Skeletal muscle satellite cell (primary cell): ENCODE measurements around the gene LRRC18.

Experiments
- H3K27me3 ChIP-seq: 2 replicates; pipeline ENCODE4 v1.7.0; 2013; ENCODE audit warnings: low read length; ENCODE audit not compliant: control insufficient read depth, insufficient read depth
- H3K36me3 ChIP-seq: 2 replicates; pipeline ENCODE4 v1.7.0; 2013; ENCODE audit warnings: mild to moderate bottlenecking, control low read depth, low read length; ENCODE audit not compliant: insufficient read depth
- H3K4me1 ChIP-seq: 2 replicates; pipeline ENCODE4 v1.7.0; 2013; ENCODE audit warnings: low read length; ENCODE audit not compliant: control insufficient read depth, insufficient read depth
- H3K4me2 ChIP-seq: 2 replicates; pipeline ENCODE4 v1.7.0; 2013; ENCODE audit warnings: mild to moderate bottlenecking, low read length
- H3K4me3 ChIP-seq: 2 replicates; pipeline ENCODE4 v1.7.0; 2013; ENCODE audit warnings: low read length
- H3K9ac ChIP-seq: 2 replicates; pipeline ENCODE4 v1.7.0; 2013; ENCODE audit warnings: mild to moderate bottlenecking, low read depth, low read length, moderate library complexity
- H3K9me3 ChIP-seq: replicated peaks from 2 replicates; pipeline ENCODE4 v1.7.0; 2013; ENCODE audit warnings: mild to moderate bottlenecking, control low read depth, low read length

Gene LRRC18

GRCh38 chr10:48931188-48931587, 8.5 kb downstream of the LRRC18 start:
- Histone ChIP-seq H3K9ac (no peak overlapping the region), H3K4me1 (no peaks in the 10 kb centered on the region), H3K27me3 (peaks cover 51% of the 10 kb centered on the region), H3K4me2 (no peak overlapping the region), H3K9me3 (no peaks in the 10 kb centered on the region), H3K36me3 (no peaks in the 10 kb centered on the region), H3K4me3 (no peak overlapping the region)

- Histone ChIP-seq H3K9ac (no peak overlapping the region), H3K36me3 (no peaks in the 10 kb centered on the region), H3K4me2 (no peak overlapping the region)
Measured at GRCh38 chr10:48929413-48929990, 10.1 kb downstream of the LRRC18 start.

GRCh38 chr10:48926764-48927540, 12.7 kb downstream of the LRRC18 start:
- H3K9ac ChIP-seq = no peak overlapping the region
- no peaks in the 10 kb centered on the region for H3K4me1 ChIP-seq
- no peaks in the 10 kb centered on the region for H3K36me3 ChIP-seq
- no peak overlapping the region for H3K4me2 ChIP-seq
- no peak overlapping the region for H3K4me3 ChIP-seq
- peaks cover 46% of the 10 kb centered on the region for H3K27me3 ChIP-seq
- no peaks in the 10 kb centered on the region for H3K9me3 ChIP-seq

More at GRCh38 chr10:48929413-48929990, 10.1 kb downstream of the LRRC18 start:
- Histone ChIP-seq H3K27me3 (peaks cover 38% of the 10 kb centered on the region), H3K4me1 (no peaks in the 10 kb centered on the region), H3K9me3 (no peaks in the 10 kb centered on the region), H3K4me3 (no peak overlapping the region)

GRCh38 chr10:48926255-48926654, 13.4 kb downstream of the LRRC18 start:
- Histone ChIP-seq H3K4me1 (no peaks in the 10 kb centered on the region), H3K36me3 (no peaks in the 10 kb centered on the region), H3K27me3 (peaks cover 43% of the 10 kb centered on the region), H3K4me3 (no peak overlapping the region), H3K9me3 (no peaks in the 10 kb centered on the region), H3K4me2 (no peak overlapping the region), H3K9ac (no peak overlapping the region)

- Histone ChIP-seq H3K27me3 (peaks cover 39% of the 10 kb centered on the region), H3K9me3 (no peaks in the 10 kb centered on the region), H3K4me3 (no peak overlapping the region), H3K4me1 (no peaks in the 10 kb centered on the region), H3K36me3 (no peaks in the 10 kb centered on the region), H3K4me2 (no peak overlapping the region), H3K9ac (no peak overlapping the region)
Measured at GRCh38 chr10:48924988-48925387, 14.7 kb downstream of the LRRC18 start.

- Histone ChIP-seq H3K4me1 (no peaks in the 10 kb centered on the region), H3K27me3 (peaks cover 40% of the 10 kb centered on the region), H3K4me3 (no peak overlapping the region), H3K36me3 (no peaks in the 10 kb centered on the region), H3K9ac (no peak overlapping the region), H3K9me3 (no peaks in the 10 kb centered on the region), H3K4me2 (no peak overlapping the region)
Measured at GRCh38 chr10:48923748-48924147, 15.9 kb downstream of the LRRC18 start.

- H3K4me1 ChIP-seq = no peaks in the 10 kb centered on the region
Measured at GRCh38 chr10:48913674-48914073, 26.0 kb downstream of the LRRC18 start.

GRCh38 chr10:48910548-48910947, 29.1 kb downstream of the LRRC18 start:
- Histone ChIP-seq H3K27me3 (peaks cover 30% of the 10 kb centered on the region), H3K9me3 (no peaks in the 10 kb centered on the region), H3K36me3 (no peaks in the 10 kb centered on the region), H3K4me2 (no peak overlapping the region), H3K4me1 (no peaks in the 10 kb centered on the region), H3K4me3 (no peak overlapping the region), H3K9ac (no peak overlapping the region)

More at GRCh38 chr10:48913674-48914073, 26.0 kb downstream of the LRRC18 start:
- no peaks in the 10 kb centered on the region for H3K36me3 ChIP-seq
- no peak overlapping the region for H3K4me3 ChIP-seq
- no peak overlapping the region for H3K4me2 ChIP-seq
- no peaks in the 10 kb centered on the region for H3K9me3 ChIP-seq
- peaks cover 39% of the 10 kb centered on the region for H3K27me3 ChIP-seq
- no peak overlapping the region for H3K9ac ChIP-seq

- Histone ChIP-seq H3K4me2 (no peak overlapping the region), H3K27me3 (peaks cover 24% of the 10 kb centered on the region), H3K4me3 (no peak overlapping the region), H3K4me1 (no peaks in the 10 kb centered on the region), H3K9me3 (no peaks in the 10 kb centered on the region), H3K36me3 (no peaks in the 10 kb centered on the region), H3K9ac (no peak overlapping the region)
Measured at GRCh38 chr10:48907730-48908129, 31.9 kb downstream of the LRRC18 start.

GRCh38 chr10:48906841-48907240, 32.8 kb downstream of the LRRC18 start:
- H3K9me3 ChIP-seq = no peaks in the 10 kb centered on the region
- H3K36me3 ChIP-seq = no peaks in the 10 kb centered on the region
- H3K4me3 ChIP-seq = no peak overlapping the region

GRCh38 chr10:48905311-48905710, 34.3 kb downstream of the LRRC18 start:
- no peak overlapping the region for H3K4me2 ChIP-seq
- H3K9me3 ChIP-seq = no peaks in the 10 kb centered on the region
- H3K36me3 ChIP-seq = no peaks in the 10 kb centered on the region
- H3K9ac ChIP-seq = no peak overlapping the region
- peaks cover 15% of the 10 kb centered on the region for H3K27me3 ChIP-seq
- no peaks in the 10 kb centered on the region for H3K4me1 ChIP-seq
- H3K4me3 ChIP-seq = no peak overlapping the region

More at GRCh38 chr10:48906841-48907240, 32.8 kb downstream of the LRRC18 start:
- Histone ChIP-seq H3K27me3 (peaks cover 24% of the 10 kb centered on the region), H3K4me1 (no peaks in the 10 kb centered on the region), H3K4me2 (no peak overlapping the region), H3K9ac (no peak overlapping the region)

- H3K36me3 ChIP-seq = no peaks in the 10 kb centered on the region
Measured at GRCh38 chr10:48904861-48905260, 34.8 kb downstream of the LRRC18 start.

More at GRCh38 chr10:48904861-48905260, 34.8 kb downstream of the LRRC18 start:
- peaks cover 12% of the 10 kb centered on the region for H3K27me3 ChIP-seq
- no peak overlapping the region for H3K9ac ChIP-seq
- no peak overlapping the region for H3K4me2 ChIP-seq
- H3K9me3 ChIP-seq = no peaks in the 10 kb centered on the region
- H3K4me1 ChIP-seq = no peaks in the 10 kb centered on the region
- no peak overlapping the region for H3K4me3 ChIP-seq
